Measurements from ENCODE around the gene UNK. TPM values are rescaled to one million over a fixed set of nuclear protein-coding genes. Genes with fewer than 3 reads are reported as not detected.

The UNK gene
- total and polyA plus RNA-seq, 2 donors (not counting 1 experiment from before 2014, with no cell fraction given) = 35.5 to 70.3 TPM

DNA sequence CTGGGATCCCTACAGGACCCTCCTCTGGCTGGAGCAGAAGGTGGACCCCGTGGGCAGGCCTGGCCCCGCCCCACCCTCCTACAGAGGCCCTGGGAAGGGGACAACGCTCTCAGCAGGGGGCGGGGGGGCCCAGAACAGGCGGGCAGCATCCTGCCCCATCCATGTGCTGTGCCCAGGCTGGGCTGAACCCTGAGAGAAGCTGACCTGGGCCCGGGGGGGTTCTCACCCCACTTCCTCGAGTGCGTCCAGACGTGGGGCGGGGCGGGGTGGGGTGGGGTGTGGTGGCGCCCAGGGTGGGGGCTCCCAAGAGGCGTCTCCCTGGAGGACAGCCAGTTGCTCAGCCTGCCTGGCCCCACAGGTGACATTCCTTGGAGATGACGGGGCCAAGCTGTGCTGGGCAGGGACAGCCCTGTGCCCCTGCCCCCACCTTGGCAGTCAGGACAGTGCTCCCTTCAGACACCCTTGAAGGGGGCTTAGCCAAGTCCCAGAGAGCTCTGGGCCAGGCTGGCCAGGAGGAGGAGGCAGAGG, 60.0 kb downstream of the UNK start:
- H3K79me2 ChIP-seq (ENCODE audit: control insufficient read depth, insufficient read depth, low read length) = peaks cover 42% of the 10 kb centered on the region
- no peaks in the 10 kb centered on the region for H3K9me3 Mint-ChIP-seq (ENCODE audit: insufficient read depth)
- H3K4me1 Mint-ChIP-seq = peaks cover 26% of the 10 kb centered on the region
- no peaks in the 10 kb centered on the region for H3K27me3 Mint-ChIP-seq
- peaks cover 2 to 56% of the 10 kb centered on the region in 2 experiments for H3K36me3 ChIP-seq (replicated peaks in 1 of 2; ENCODE audit: control extremely low read depth in 1 of 2, control insufficient read depth in 1 of 2, extremely low read depth in 1 of 2, insufficient read depth in 2 of 2, low read length in 1 of 2)
- H3K4me1 ChIP-seq (ENCODE audit: control insufficient read depth in 2 of 2, insufficient read depth in 2 of 2, low read length in 2 of 2) = peaks cover 17 to 43% of the 10 kb centered on the region in 2 donors
- H3K27ac ChIP-seq (ENCODE audit: low read length in 2 of 2) = peak overlapping the region; percentile 92 to 93
- TF ChIP-seq, protein P1, sequence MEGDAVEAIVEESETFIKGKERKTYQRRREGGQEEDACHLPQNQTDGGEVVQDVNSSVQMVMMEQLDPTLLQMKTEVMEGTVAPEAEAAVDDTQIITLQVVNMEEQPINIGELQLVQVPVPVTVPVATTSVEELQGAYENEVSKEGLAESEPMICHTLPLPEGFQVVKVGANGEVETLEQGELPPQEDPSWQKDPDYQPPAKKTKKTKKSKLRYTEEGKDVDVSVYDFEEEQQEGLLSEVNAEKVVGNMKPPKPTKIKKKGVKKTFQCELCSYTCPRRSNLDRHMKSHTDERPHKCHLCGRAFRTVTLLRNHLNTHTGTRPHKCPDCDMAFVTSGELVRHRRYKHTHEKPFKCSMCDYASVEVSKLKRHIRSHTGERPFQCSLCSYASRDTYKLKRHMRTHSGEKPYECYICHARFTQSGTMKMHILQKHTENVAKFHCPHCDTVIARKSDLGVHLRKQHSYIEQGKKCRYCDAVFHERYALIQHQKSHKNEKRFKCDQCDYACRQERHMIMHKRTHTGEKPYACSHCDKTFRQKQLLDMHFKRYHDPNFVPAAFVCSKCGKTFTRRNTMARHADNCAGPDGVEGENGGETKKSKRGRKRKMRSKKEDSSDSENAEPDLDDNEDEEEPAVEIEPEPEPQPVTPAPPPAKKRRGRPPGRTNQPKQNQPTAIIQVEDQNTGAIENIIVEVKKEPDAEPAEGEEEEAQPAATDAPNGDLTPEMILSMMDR (IDR thresholded peaks at IDR 0.05) = no peak
- TF ChIP-seq EZH2 (IDR thresholded peaks at IDR 0.05; ENCODE audit: borderline replicate concordance, insufficient read depth, low read depth, low read length, poor library complexity, severe bottlenecking) = no peak
- intact Hi-C loops (cut with micrococcal nuclease) = loop anchor here (1.0 to 10.0 kb wide), 5 partner anchors 11 to 160 kb away; partner anchors contain the start of genes CDK3, TRIM47, TRIM65 and UNK
- H4K20me1 ChIP-seq (ENCODE audit: control insufficient read depth, insufficient read depth, low read length, poor library complexity, severe bottlenecking) = peaks cover 18% of the 10 kb centered on the region
- ChIA-PET CTCF (interaction anchor here (1.1 to 7.2 kb wide), 15 partner anchors 10 to 97 kb away, joined by 3 to 53 read pairs (median 6); partner anchors contain the start of genes TRIM47, TRIM65 and WBP2), POLR2A (interaction anchor here (0.5 to 4.5 kb wide), 10 partner anchors 11 to 644 kb away, joined by 3 to 82 read pairs (median 8); partner anchors contain the start of genes MRPL38, TRIM65, UNK and WBP2)
- H3K4me2 ChIP-seq (replicated peaks; ENCODE audit: low read depth, low read length, poor library complexity, severe bottlenecking) = peak overlapping the region; percentile 99
- ATAC-seq (ENCODE audit: low read depth) = peak; percentile 3
- peak overlapping the region; percentile 97 for H3K27ac Mint-ChIP-seq
- peak overlapping the region; percentile 91 for H3K9ac ChIP-seq (ENCODE audit: low read length)
- no peaks in the 10 kb centered on the region for H3K27me3 ChIP-seq (replicated peaks in 1 of 4; ENCODE audit: control extremely low read depth in 1 of 4, control insufficient read depth in 3 of 4, insufficient read depth in 4 of 4, low read length in 3 of 4)
- H2AFZ ChIP-seq (ENCODE audit: insufficient read depth, low read depth, low read length, poor library complexity, severe bottlenecking) = peak overlapping the region; percentile 95
- no peaks in the 10 kb centered on the region for H3K9me3 ChIP-seq (ENCODE audit: control extremely low read depth in 1 of 3, control insufficient read depth in 2 of 3, insufficient read depth in 1 of 3, low read length in 2 of 3)
- peak overlapping the region; percentile 94 for H3K4me3 Mint-ChIP-seq
- 8% methylated on average over 6 of the region's 14 CpGs for WGBS (ENCODE audit: insufficient coverage)
- DNase-seq = no peak
- H3K4me3 ChIP-seq (ENCODE audit: control extremely low read depth in 1 of 5, extremely low read depth in 1 of 5, insufficient read depth in 1 of 5, low read depth in 2 of 5, low read length in 4 of 5) = peak overlapping the region in 4 of 5 experiments; percentile 72 to 86 (median 78)

Measured in B cell (primary cell).